HG03135 (cell line): ENCODE results near the gene OR10A3.

Experiments
- ATAC-seq: cut with Tn5 transposase; IDR thresholded peaks from one replicate; pipeline ENCODE4 v1.9.1; 2021; ENCODE audit warnings: mild to moderate bottlenecking, moderate library complexity; ENCODE audit not compliant: unreplicated experiment

OR10A3 gene, protein sequence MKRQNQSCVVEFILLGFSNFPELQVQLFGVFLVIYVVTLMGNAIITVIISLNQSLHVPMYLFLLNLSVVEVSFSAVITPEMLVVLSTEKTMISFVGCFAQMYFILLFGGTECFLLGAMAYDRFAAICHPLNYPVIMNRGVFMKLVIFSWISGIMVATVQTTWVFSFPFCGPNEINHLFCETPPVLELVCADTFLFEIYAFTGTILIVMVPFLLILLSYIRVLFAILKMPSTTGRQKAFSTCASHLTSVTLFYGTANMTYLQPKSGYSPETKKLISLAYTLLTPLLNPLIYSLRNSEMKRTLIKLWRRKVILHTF

DNA sequence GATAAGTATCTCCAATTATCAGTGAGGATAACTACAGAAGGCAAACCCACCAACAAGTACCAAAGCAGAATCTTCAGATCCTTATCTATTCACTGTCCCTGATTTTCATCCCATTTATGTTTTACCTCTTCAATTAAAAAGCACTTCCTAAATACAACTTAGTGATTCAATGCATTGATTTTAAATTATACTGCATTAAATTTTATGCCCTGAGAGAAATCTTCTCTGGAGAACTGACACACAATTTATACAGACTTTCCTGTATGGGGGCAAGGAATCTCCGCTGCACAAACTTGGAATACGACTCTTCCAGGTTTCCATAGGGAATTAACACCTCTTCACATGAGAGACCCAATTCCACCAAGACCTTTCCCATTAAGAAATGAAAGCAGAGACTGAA lies at the start of gene OR10A3:
OR10A3 (minus strand) TSS at position 101 of the 400 bp plus-strand sequence. CDS start 2,188 bp downstream, outside the sequence.
- ATAC-seq, result no peak

- peak; percentile 8 for ATAC-seq
These were observed 46.0 kb upstream of the OR10A3 start for GRCh38 chr11:7987560-7987883.

- ATAC-seq, result peak; percentile 94
These were observed 45.5 kb upstream of the OR10A3 start, which contains the start of gene EIF3F for GRCh38 chr11:7986768-7987559. TSS of gene EIF3F (plus strand) at chr11:7987337. CDS start at chr11:7987353, 16 bp downstream.

GRCh38 chr11:7983832-7984590 lies 42.5 kb upstream of the OR10A3 start:
- ATAC-seq, result no peak

DNA sequence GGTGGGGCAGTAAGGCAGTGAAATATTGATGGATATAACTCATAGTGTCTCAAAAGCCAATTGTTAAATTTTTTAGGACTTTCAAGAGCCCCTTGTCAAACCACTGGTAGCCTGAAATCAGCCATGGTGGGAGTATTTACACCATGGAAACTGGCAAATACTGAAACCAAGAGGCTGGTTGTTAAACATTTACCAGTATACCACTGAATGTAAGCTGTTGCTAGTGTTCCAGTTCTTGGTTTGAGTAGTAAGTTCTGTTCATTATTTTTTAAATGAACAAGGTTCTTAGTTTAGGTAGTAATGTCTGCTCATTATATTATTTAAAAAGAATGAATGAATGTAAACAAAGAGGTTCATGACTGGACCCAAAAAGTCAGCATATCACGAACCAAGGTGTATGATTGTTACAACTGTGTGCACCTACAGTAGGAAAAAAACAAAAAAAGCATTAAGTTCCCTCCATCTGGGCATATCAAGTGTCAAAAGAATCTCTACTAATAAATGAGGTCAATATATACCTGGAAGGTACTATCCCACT lies 41.1 kb upstream of the OR10A3 start:
- peak; percentile 44 for ATAC-seq

DNA sequence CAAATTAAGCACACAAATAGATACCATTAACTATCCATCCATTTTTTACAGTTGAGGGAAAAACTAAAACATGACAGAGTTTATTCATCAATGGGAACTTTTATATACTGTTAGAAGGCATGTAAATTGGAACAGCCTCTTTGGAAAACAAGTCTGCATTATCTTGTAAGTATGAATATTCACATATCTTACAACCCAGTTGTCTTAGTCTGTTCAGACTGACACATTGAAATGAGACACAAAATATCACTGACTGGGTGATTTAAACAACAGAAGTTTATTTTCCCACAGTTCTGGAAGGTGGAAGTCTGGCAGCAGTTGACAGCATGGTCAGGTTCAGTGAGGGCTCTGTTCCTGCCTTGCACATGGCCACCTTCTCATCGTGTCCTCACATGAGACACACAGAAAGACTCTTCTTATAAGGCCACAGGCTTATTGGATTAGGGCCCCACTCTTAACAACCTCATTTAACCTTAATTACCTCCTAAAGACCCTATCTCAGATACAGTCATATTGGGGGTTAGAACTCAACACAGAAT lies 40.2 kb upstream of the OR10A3 start:
- ATAC-seq, result no peak

DNA sequence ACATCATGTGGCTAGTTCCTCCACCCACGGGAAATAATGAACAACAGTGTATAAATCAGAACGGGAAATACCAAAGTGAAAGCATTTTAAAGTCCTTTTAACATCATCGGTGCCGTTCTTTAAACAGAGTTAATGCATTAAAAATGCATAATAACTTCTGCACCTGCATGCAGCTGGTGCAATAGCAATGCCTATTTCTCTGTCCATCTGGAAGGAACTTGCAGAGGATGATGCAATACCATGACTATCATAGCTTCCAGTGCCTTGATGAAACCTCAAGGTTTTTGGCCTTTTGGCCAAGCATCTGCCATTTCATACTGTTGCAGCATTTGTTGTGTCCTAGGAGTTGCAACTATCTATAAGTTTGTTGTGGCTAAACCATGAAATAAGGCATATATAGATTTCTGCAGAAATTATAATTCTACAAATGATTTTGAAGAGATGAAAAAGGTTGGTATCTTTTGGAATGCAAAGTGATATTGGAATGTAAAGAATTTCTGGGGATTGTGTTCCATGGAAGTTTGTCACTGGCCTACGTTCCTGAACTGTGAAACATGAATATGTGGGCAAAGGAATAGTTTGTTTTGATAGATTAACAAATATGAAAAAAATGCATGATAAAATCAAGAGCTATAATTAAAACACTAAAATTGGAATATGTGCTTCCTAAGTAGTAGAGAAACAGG lies 35.9 kb upstream of the OR10A3 start:
- ATAC-seq, result no peak

GRCh38 chr11:7974668-7975067 lies 33.2 kb upstream of the OR10A3 start:
- no peak for ATAC-seq

DNA sequence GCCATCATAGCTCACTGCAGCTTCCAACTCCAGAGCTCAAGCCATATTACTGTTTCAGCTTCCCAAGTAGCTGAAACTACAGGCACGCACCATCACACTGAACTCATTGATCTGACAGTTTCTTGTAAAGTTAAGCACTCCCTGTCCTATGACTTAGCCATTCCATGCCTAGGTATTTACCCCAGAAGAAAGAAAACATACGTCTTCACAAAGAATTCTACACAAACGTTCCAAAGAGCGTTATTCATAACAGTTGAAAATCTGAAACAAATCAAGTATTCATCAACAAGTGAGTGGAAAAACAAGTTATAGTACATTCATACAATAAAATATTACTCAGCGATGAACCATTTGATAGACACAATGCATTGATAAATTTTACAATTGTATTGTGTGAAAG lies 31.5 kb upstream of the OR10A3 start:
- ATAC-seq, result no peak

DNA sequence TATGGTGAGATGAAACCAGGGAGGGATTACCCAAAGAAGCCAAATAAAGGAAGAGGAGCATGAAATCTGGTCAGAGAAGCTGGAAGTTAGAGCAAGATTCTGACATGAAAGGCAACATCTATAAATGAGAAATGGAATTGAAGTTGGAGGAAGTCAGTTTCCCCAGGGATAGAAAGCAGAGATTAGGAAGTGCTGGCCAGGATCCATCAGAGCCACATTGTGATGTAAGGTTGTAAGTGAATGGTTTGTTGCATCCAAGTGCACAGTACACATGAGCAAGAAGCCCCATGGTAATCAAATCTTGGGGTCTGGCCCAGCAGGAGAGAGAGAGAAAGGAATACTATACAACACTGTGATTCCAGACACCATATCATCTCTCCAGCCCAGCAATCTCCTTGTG lies 30.3 kb upstream of the OR10A3 start:
- no peak for ATAC-seq

GRCh38 chr11:7969756-7970646 lies 28.5 kb upstream of the OR10A3 start:
- ATAC-seq, result no peak

- no peak for ATAC-seq
These were observed 27.2 kb upstream of the OR10A3 start for GRCh38 chr11:7968686-7969085.

DNA sequence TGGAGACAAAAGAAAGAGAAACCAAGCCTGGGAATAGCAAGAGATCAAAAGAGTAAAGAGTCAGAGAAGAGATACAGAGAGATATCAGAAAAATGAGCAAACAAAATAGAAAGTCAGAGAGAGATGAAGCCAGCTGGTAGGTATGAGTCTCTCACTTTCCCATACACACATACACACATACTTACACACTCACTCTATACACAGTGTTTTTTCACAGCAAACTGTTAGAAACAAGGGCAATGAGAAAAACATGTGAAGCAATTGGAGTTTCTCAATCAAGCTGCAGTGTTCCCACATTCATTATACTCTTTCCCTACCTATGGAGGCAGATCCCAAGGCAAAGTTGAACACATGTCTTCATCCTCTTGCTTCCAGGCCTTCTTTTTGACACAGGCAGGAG lies 26.3 kb upstream of the OR10A3 start:
- ATAC-seq, result no peak

GRCh38 chr11:7967097-7967496 lies 25.6 kb upstream of the OR10A3 start:
- ATAC-seq, result no peak

DNA sequence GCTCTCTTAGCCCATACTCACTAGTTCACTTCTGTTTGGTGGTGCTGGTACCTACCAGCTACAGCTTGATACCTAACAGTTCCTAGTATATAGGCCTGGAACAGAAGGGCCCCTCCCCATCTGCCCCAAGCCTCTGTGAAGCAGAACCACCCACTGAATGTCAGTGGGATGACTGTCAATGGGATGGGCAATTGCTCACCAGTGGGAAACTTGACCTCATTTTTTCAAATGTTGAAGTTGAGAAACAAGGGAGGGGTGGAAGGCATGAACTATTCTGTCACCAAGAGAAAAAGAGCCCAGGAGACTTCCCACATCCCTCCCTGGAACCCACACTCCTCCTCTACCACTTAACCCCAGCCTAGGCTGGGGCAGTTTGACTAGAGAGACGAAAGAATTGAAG lies 23.9 kb upstream of the OR10A3 start, which contains the start of gene NLRP10:
NLRP10 (minus strand) TSS at position 62 of the 400 bp plus-strand sequence. CDS start 1,952 bp downstream, outside the sequence.
- no peak for ATAC-seq

- no peak for ATAC-seq
These were observed 23.4 kb upstream of the OR10A3 start for GRCh38 chr11:7964873-7965272.

- ATAC-seq, result no peak
These were observed 22.8 kb upstream of the OR10A3 start for GRCh38 chr11:7964261-7964660.

DNA sequence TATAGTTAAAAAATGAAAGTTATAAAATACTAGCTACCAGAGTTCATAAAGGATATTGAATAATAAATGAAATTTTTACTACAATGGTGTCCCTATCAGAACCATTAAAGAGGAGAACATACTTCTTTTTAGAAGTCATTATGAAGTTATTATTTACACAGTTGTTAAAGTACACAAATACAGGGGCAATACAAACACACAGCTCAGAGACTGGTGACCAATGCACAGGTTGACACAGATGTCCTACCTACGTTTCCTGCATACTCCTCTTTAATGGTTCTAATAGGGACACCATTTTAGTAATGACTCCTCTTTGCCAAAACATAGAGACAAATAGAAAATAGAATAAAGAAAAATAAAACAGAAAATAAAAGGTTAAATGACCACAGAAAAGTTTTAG lies 13.7 kb upstream of the OR10A3 start:
- ATAC-seq, result no peak

DNA sequence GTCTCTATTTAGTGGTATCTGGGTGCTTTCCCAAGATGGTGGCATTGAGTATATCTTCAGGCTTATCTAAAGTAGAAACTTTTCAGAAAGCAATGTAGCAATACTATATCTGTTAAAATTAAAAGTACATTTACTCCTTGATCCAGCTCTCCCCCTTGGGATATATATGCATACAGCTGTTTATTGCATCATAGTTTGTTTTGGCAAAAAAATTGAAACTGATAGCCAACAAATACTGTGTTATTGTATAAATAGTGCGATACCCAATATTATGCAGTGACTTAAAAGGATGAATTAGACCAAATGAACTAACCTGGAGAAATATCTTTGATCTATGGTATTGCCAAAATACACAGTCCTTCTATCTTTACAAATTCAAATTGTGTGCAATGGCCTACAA lies 8.4 kb upstream of the OR10A3 start:
- no peak for ATAC-seq
